Effector memory CD8-positive, alpha-beta T cell (primary cell): ENCODE data around the gene EPHB1.
"Not testable (repeated sequence)": the region's sequence is repeated elsewhere in the genome, so short reads cannot be mapped to it uniquely, and the experiment has no call there.

ENCODE experiments used
- ATAC-seq: fragments of 150-1000 bp; cut with Tn5 transposase; replicated peaks from 2 replicates; pipeline ENCODE4 v1.10.0; 2021; ENCODE audit warnings: mild to moderate bottlenecking, moderate library complexity
- DNase-seq, 3 experiments: peaks; one replicate each; pipeline ENCODE4 v3.0.0; 2021
- H3K27ac Mint-ChIP-seq, 2 donors: one replicate each; pipeline ENCODE4 v1.8.0; 2022; ENCODE audit warnings: mild to moderate bottlenecking in 2 of 2, mixed read lengths in 2 of 2, moderate library complexity in 2 of 2
- H3K27me3 Mint-ChIP-seq, 2 donors: one replicate each; pipeline ENCODE4 v1.8.0; 2022; ENCODE audit warnings: mixed read lengths in 2 of 2
- H3K36me3 Mint-ChIP-seq: one replicate; pipeline ENCODE4 v1.8.0; 2022; ENCODE audit warnings: mild to moderate bottlenecking, moderate library complexity, mixed read lengths; ENCODE audit not compliant: insufficient read depth
- H3K4me1 Mint-ChIP-seq, 2 donors: one replicate each; pipeline ENCODE4 v1.8.0; 2022; ENCODE audit warnings: low read depth in 2 of 2, mixed read lengths in 2 of 2
- H3K4me3 Mint-ChIP-seq, 2 donors: one replicate each; pipeline ENCODE4 v1.8.0; 2022; ENCODE audit warnings: mild to moderate bottlenecking in 2 of 2, mixed read lengths in 2 of 2, moderate library complexity in 2 of 2
- H3K9me3 Mint-ChIP-seq, 2 donors: one replicate each; pipeline ENCODE4 v1.8.0; 2022; ENCODE audit warnings: mixed read lengths in 2 of 2

EPHB1 gene

DNA sequence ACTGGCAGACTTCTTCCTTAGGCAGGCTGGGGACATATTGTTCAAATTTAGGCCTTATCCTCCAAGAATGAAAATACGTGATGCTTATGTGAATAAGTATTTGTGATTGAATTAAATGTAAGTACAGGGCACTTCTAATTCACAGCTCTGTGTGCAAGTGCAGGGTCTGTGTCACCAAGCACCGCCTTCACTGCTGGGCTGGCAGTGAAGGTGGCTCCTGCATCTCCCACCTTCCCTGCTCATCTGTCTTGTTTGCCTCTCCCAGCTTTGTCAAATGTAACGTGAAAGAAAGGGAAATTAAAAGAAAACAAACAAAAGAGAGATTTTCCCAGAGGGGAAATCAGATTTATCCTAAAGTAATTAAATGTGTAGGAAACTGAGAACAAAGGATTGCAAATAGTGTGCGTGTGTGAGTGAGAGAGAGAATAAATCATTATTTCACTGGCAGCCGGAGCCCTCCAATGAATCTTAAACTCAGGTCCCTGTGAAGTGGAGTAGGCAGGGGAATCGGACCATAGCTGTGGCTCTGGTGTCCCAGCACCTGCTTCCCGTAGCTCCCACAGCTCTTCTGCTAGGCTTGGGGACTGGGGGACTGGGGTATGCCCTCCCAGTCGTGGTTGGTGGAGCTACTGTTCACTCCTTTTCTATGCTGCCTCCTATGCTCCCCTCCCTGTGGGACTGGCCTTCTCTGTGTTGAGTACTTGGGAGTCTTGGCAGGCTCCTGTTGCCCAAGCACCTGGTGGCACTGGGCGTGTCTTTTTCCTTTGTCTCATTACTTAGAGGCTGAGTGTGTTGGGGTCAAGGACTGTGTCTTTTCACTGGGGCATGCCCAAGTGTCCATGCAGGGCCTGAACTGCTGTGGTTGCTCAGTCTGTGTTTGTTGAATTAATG lies 222.2 kb downstream of the EPHB1 start:
- no peak overlapping the region for H3K27ac Mint-ChIP-seq
- DNase-seq (no peak), ATAC-seq (no peak)
- H3K36me3 Mint-ChIP-seq = no peaks in the 10 kb centered on the region
- no peaks in the 10 kb centered on the region for H3K9me3 Mint-ChIP-seq
- no peak overlapping the region for H3K4me3 Mint-ChIP-seq
- H3K4me1 Mint-ChIP-seq = no peaks in the 10 kb centered on the region
- no peaks in the 10 kb centered on the region for H3K27me3 Mint-ChIP-seq

DNA sequence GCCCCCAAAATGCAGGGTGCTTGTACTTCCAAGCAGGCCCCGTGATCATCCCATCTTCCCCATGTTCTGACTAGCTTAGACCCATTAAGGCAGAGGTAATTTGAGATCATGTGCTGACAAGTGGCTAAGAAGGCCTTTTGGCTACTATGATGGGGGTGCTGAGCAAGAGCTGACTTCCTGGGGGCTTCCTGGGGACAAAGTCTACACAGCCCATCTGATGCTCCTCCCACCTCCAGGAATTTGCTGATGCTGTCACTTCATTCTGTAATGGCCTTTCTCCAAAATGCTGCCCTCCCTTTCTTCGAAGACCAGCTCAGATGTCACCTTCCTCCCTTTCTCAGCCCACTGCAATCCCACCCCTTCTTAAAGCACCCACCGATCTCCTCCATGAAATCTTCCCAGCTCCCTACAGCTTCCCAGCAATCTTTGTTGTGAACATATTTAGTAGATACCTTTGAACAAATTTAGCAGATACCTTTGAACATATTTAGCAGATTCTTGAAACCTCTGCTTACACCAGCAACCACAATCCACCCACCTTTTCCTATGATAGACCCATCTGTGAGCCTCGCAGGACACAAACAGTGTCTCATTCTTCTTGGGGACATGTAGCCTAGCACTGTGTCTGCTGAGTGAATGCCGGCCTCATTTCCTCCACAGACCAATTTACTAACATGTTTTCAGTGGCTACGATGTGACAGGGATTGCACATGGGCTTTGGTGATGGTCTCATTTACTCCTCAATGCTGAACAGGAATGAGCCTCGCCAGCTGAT lies 223.3 kb downstream of the EPHB1 start:
- H3K27me3 Mint-ChIP-seq = no peaks in the 10 kb centered on the region
- ATAC-seq = no peak
- no peaks in the 10 kb centered on the region for H3K4me1 Mint-ChIP-seq
- no peak overlapping the region for H3K27ac Mint-ChIP-seq
- no peak overlapping the region for H3K4me3 Mint-ChIP-seq
- H3K36me3 Mint-ChIP-seq = no peaks in the 10 kb centered on the region
- no peak for DNase-seq
- H3K9me3 Mint-ChIP-seq = no peaks in the 10 kb centered on the region

DNA sequence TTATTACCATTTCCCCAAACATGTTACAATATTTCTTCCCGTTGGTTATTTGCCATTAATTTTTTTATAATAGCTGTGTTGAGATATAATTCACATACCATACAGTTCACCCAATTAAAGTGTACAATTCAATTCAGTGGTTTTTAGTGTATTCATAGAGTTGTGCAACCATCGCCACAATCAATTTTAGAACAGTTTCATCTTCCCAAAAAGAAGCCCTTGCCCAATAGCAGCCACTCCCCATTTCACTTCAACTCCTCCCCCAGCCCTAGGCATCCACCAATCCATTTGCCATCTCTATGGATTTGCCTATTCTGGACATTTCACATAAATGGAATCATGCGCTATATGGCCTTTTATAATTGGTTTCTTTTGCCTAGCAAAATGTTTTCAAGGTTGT lies 225.1 kb downstream of the EPHB1 start:
- no peak overlapping the region for H3K4me3 Mint-ChIP-seq
- no peaks in the 10 kb centered on the region for H3K27me3 Mint-ChIP-seq
- ATAC-seq (no peak), DNase-seq (no peak)
- no peaks in the 10 kb centered on the region for H3K4me1 Mint-ChIP-seq
- no peaks in the 10 kb centered on the region for H3K9me3 Mint-ChIP-seq
- no peaks in the 10 kb centered on the region for H3K36me3 Mint-ChIP-seq
- H3K27ac Mint-ChIP-seq = no peak overlapping the region

DNA sequence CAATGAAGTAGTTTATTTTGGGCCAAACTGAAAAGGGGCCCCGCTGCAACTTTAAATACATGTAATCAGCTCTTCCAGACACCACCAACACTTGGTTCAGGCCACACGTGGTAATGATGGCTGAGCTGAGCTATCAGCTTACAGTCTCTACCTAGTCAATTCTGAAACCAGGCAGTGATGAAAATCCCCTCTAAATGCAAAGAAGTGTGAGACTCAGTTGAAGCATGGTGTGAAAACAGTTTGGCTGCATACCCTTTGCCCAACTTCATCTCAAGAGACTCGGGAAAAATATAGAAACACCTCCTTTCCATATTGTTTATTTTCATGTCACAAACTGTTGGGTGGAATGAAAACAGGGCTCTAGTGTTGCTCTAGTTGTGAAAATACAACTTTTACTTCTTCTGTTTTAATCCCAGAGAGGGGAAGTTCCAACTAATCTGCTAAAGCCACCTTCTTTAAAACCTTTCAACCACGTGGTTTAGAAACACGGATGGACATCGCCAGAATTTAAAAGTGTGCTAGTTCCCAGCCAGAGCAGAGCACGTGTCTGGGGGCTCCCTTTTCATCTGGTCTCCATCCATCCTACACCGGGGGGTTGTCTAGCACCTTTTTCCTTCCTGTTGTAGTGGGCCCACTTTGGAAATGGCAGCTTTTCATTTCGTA lies 229.1 kb downstream of the EPHB1 start:
- Mint-ChIP-seq H3K4me3 (no peak overlapping the region), H3K36me3 (no peaks in the 10 kb centered on the region), H3K27me3 (no peaks in the 10 kb centered on the region), H3K27ac (no peak overlapping the region), H3K9me3 (no peaks in the 10 kb centered on the region), H3K4me1 (no peaks in the 10 kb centered on the region)
- ATAC-seq = no peak
- no peak for DNase-seq

DNA sequence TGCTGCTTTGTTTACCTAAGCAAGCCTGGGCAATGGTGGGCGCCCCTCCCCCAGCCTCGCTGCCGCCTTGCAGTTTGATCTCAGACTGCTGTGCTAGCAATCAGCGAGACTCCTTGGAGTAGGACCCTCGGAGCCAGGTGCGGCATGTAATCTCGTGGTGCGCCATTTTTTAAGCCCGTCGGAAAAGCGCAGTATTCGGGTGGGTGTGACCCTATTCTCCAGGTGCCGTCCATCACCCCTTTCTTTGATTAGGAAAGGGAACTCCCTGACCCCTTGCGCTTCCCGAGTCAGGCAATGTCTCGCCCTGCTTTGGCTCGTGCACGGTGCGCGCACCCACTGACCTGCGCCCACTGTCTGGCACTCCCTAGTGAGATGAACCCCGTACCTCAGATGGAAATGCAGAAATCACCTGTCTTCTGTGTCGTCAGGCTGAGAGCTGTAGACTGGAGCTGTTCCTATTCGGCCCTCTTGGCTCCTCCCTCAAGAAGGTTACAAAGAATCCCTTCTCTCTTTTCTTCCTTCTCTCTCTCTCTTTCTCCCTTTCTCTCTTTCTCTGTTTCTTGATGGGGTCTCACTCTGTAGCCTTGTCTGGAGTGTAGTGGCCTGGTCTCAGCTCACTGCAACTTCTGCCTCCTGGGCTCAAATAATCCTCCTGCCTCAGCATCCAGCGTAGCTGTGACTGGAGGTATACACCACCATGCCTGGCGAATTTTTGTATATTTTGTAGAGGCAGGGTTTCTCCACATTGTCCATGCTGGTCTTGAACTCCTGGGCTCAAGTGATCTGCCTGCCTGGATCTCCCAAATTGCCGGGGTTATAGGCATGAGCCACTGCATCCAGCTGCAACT lies 235.9 kb downstream of the EPHB1 start:
- H3K4me3 Mint-ChIP-seq, H3K36me3 Mint-ChIP-seq, H3K9me3 Mint-ChIP-seq, ATAC-seq, H3K4me1 Mint-ChIP-seq, DNase-seq, H3K27ac Mint-ChIP-seq: not testable (repeated sequence)
- H3K27me3 Mint-ChIP-seq = peaks cover 11 to 41% of the 10 kb centered on the region in 2 donors

DNA sequence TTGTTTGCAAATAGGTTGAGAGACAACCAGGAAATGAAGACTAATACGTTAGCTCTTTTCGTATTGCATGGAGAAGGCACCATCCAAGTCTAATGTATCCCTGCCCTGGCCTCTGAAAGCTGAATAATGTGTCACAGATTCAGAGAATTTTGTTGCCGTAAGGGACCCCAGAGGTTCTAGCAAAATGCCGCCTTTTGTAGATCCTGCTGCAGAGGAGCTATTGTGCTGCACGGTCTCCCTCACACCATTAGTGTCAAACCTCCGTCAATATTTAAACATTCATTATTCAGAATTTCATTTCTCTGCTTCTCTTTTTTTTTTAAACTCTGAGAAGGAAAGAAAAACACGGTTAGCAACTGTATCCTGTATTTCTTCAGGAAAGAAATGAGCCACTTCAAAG lies 238.7 kb downstream of the EPHB1 start:
- Mint-ChIP-seq H3K27me3 (peaks cover 11 to 49% of the 10 kb centered on the region in 2 donors), H3K36me3 (no peaks in the 10 kb centered on the region), H3K4me3 (no peak overlapping the region), H3K9me3 (no peaks in the 10 kb centered on the region), H3K4me1 (no peaks in the 10 kb centered on the region), H3K27ac (no peak overlapping the region)
- DNase-seq = no peak
- ATAC-seq = no peak

DNA sequence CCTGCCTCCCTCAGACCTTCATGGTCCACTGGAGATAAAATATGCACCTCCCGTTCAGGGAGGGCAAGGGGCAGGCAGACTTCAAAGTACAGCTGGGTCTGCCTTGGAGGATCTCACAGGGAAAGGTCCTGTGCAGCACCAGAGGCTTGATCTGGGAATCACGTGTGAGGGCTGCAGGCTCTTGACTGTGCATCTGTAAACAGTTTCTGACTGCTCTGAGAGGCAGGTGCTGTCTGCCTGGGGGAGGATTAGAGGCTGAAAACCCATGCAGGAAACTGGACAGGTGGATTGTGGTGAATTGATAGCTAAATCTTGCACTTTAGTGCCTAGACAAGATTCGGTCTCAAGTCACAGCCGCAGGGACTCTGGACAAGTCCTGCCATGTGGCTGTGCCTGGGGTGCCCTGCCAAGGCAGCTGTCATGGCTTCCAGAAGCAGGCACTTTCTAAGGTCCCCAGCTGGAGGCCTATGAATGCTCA lies 239.3 kb downstream of the EPHB1 start:
- DNase-seq (no peak), ATAC-seq (no peak)
- H3K4me1 Mint-ChIP-seq = no peaks in the 10 kb centered on the region
- H3K4me3 Mint-ChIP-seq = no peak overlapping the region
- no peaks in the 10 kb centered on the region for H3K36me3 Mint-ChIP-seq
- H3K27me3 Mint-ChIP-seq = peaks cover 11 to 49% of the 10 kb centered on the region in 2 donors
- no peak overlapping the region for H3K27ac Mint-ChIP-seq
- H3K9me3 Mint-ChIP-seq = no peaks in the 10 kb centered on the region

DNA sequence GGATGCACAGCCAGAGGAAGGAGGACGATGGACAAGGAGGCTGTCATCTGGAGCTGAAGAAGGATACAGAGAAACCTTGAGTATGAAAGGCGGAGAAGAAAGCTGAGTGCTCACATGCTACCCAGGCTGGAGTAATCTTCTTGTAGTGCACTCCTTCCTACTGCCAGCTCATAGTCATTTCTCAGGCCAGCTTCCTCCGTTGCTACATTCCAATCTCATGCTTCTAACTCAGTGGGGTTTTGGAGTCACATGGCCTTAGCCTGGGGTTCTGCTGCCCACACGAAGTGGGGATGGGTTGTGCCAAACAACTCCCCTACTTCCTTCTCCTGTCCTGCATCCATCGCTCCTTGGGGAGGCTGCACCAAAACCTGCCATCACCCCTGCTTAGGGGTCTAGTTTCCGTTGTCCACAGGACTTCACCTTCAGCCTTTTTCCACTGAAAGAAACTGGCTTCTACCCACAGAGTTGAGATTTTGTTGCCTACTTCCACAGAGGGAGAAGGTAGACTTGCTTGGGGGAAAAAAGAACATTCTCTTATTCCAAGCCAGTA lies 239.9 kb downstream of the EPHB1 start:
- Mint-ChIP-seq H3K9me3 (no peaks in the 10 kb centered on the region), H3K4me1 (no peaks in the 10 kb centered on the region), H3K36me3 (no peaks in the 10 kb centered on the region), H3K27ac (no peak overlapping the region), H3K27me3 (peaks cover 11 to 49% of the 10 kb centered on the region in 2 donors), H3K4me3 (no peak overlapping the region)
- DNase-seq = no peak
- no peak for ATAC-seq

DNA sequence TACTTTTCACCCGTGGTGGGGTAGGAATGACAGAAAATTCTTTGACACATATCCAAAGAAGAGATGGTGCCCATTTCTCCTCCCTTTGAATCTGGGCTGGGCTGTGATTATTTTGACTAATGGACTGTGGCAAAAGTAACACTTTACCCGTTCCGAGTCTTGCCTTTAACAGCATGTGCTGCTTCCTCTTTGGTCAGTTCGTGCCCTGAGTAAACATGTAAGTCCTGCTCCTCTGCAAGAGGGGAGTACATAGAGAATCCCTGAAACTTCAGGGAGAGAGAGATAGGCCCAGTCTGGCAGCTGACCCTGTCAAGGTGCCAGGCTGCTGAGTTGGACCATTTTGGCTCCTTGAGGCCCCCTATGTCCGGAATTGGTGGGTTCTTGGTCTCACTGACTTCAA lies 243.1 kb downstream of the EPHB1 start:
- no peaks in the 10 kb centered on the region for H3K9me3 Mint-ChIP-seq
- ATAC-seq (no peak), DNase-seq (no peak)
- no peak overlapping the region for H3K27ac Mint-ChIP-seq
- H3K36me3 Mint-ChIP-seq = no peaks in the 10 kb centered on the region
- no peak overlapping the region for H3K4me3 Mint-ChIP-seq
- peaks cover 0 to 25% of the 10 kb centered on the region in 2 donors for H3K27me3 Mint-ChIP-seq
- no peaks in the 10 kb centered on the region for H3K4me1 Mint-ChIP-seq

DNA sequence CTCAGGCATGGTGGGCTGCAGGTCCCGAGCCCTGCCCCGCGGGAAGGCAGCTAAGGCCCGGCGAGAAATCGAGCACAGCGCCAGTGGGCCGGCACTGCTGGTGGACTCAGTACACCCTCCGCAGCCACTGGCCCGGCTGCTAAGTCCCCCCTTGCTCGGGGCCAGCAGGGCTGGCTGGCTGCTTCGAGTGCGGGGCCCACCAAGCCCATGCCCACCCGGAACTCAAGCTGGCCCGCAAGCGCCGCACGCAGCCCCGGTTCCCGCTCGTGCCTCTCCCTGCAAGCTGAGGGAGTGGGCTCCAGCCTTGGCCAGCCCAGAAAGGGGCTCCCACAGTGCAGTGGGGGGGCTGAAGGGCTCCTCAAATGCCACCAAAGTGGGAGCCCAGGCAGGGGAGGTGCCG lies 244.5 kb downstream of the EPHB1 start:
- not testable (repeated sequence) for ATAC-seq, H3K9me3 Mint-ChIP-seq, H3K36me3 Mint-ChIP-seq, H3K4me1 Mint-ChIP-seq, H3K4me3 Mint-ChIP-seq, DNase-seq, H3K27ac Mint-ChIP-seq
- peaks cover 0 to 22% of the 10 kb centered on the region in 2 donors for H3K27me3 Mint-ChIP-seq

DNA sequence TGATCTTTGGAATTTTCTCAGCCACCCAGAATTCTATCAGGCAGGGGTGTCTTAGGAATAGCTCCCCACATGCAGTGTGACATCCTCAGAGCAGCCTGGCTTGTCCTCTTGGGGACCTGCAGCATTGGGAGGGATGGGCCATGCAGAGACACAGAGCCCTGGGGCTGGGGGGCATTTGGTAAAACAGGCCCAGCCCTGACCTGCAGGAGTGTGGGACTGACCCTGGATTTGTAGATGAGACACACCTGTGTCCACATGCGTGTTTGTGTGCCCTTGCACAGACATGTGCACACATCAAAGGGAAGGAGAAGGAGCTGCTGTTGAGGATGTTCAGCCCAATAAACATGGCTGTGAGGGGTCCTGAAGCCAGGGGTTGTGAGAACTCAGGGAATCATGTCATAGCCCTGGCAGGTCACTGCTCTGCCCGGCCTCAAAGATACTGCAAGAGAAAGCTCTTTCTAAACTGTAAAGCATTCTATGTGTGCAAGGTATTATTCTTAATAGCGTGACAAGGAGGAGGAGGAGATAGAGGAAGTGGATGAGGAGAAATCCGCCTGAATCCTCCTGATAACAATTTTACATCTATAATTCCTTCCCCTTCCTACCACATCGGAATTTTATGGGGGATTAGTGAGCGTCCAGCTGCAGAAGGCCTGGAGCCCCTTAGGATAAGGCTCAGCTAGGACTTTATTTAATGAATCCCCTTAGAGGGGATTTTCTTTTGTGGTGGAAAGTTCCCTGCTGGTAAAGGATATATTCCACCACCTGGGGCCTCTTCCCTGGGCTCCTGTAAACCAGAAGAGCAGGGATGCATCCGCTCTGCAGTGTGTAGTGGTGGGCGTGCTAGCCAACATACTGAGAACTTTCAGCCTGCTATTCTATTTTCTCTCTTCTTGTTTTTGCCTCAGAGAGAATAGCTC lies 245.5 kb downstream of the EPHB1 start:
- Mint-ChIP-seq H3K4me1 (no peaks in the 10 kb centered on the region), H3K27me3 (peaks cover 0 to 12% of the 10 kb centered on the region in 2 donors), H3K27ac (no peak overlapping the region), H3K36me3 (no peaks in the 10 kb centered on the region), H3K9me3 (no peaks in the 10 kb centered on the region), H3K4me3 (no peak overlapping the region)
- DNase-seq (no peak), ATAC-seq (no peak)

DNA sequence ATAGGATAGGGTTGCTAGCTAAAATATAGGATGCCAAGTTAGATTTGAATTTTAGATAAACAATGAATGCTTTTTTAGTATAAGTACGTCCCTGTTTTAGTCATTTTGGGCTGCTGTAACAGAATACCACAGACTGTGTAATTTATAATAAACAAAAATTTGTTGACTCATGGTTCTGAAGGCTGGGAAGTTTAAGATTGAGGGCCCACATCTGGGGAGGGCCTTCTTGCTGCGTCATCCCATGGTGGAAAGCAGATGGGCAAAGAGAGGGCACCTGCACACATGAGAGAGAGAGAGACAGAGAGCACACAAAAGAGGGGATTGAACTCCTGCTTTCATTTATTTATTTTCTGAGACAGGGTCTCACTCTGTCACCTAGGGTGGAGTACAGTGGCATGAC lies 246.5 kb downstream of the EPHB1 start:
- no peaks in the 10 kb centered on the region for H3K4me1 Mint-ChIP-seq
- peaks cover 0 to 2% of the 10 kb centered on the region in 2 donors for H3K27me3 Mint-ChIP-seq
- no peak for ATAC-seq
- no peaks in the 10 kb centered on the region for H3K9me3 Mint-ChIP-seq
- H3K36me3 Mint-ChIP-seq = no peaks in the 10 kb centered on the region
- no peak for DNase-seq
- no peak overlapping the region for H3K27ac Mint-ChIP-seq
- H3K4me3 Mint-ChIP-seq = no peak overlapping the region
